K562 (cell line): Measurements from ENCODE around the gene SHISA7. TPM values are rescaled to one million over a fixed set of nuclear protein-coding genes. Genes with fewer than 3 reads are reported as not detected.
A peak's percentile ranks its signal among the peaks of the same experiment; 100 is the strongest.

Source experiments
- AFF4 ChIP-seq: sonication (generic); formaldehyde crosslinking; IDR thresholded peaks from 2 replicates; pipeline ENCODE4 v1.8.0; 2023; ENCODE audit warnings: mild to moderate bottlenecking, missing genetic modification reagents
- CBFB ChIP-seq: sonication (generic); formaldehyde crosslinking; IDR thresholded peaks from 2 replicates; pipeline ENCODE4 v1.4.0; 2020; ENCODE audit warnings: mild to moderate bottlenecking, missing genetic modification reagents
- EHMT2 ChIP-seq: fragments of 450-650 bp; IDR thresholded peaks from 2 replicates; pipeline ENCODE4 v1.6.1; 2018; ENCODE audit warnings: antibody characterized with exemption
- HSF4 ChIP-seq: fragments of 250-450 bp; sonication (Bioruptor Pico); IDR thresholded peaks from 2 replicates; pipeline ENCODE4 v2.1.2; 2022; ENCODE audit warnings: mild to moderate bottlenecking, moderate library complexity, borderline replicate concordance
- L3MBTL2 ChIP-seq: fragments of 450-650 bp; IDR thresholded peaks from 2 replicates; pipeline ENCODE4 v1.6.1; 2016; ENCODE audit warnings: mild to moderate bottlenecking, moderate library complexity
- MAFF ChIP-seq: IDR thresholded peaks from 2 replicates; pipeline ENCODE4 v1.6.1; 2012; ENCODE audit warnings: low read length, improper control_type of control experiment
- MIER1 ChIP-seq: fragments of 450-650 bp; IDR thresholded peaks from 2 replicates; pipeline ENCODE4 v1.6.1; 2016; ENCODE audit warnings: antibody characterized with exemption, mild to moderate bottlenecking, low read depth
- PCBP1 ChIP-seq: fragments of 200-400 bp; formaldehyde crosslinking; IDR thresholded peaks from 2 replicates; pipeline ENCODE4 v1.6.1; 2018; ENCODE audit warnings: mild to moderate bottlenecking, low read depth, low read length; ENCODE audit not compliant: poor library complexity, severe bottlenecking
- POLR2A ChIP-seq: fragments of 450-650 bp; conservative IDR thresholded peaks from 2 replicates; pipeline ENCODE4 v1.6.1; 2016
- RBFOX2 ChIP-seq: fragments of 200-400 bp; formaldehyde crosslinking; IDR thresholded peaks from 2 replicates; pipeline ENCODE4 v1.6.1; 2017; ENCODE audit warnings: low read depth, mild to moderate bottlenecking, low read length, moderate library complexity
- SAFB2 ChIP-seq: fragments of 200-400 bp; formaldehyde crosslinking; IDR thresholded peaks from 2 replicates; pipeline ENCODE4 v1.6.1; 2018; ENCODE audit warnings: borderline replicate concordance, low read length, low read depth, moderate library complexity; ENCODE audit not compliant: severe bottlenecking
- SRF ChIP-seq, 2 experiments: fragments of 250-450, 450-650 bp in 1 of 2; sonication (Bioruptor Pico) in 1 of 2; sonication (generic) in 1 of 2; formaldehyde crosslinking; IDR thresholded peaks; 2 replicates each; pipeline versions ENCODE4 v1.5.0 to v1.5.1; 2020 to 2022; ENCODE audit warnings: mild to moderate bottlenecking in 1 of 2, missing genetic modification reagents in 1 of 2
- TCFL5 ChIP-seq: fragments of 250-450 bp; sonication (Bioruptor Pico); conservative IDR thresholded peaks from 2 replicates; pipeline ENCODE4 v1.6.1; 2021; ENCODE audit warnings: mild to moderate bottlenecking, moderate library complexity, matching md5 sums
- U2AF1 ChIP-seq: fragments of 200-400 bp; formaldehyde crosslinking; optimal IDR thresholded peaks from 2 replicates; pipeline ENCODE3; 2017; ENCODE audit warnings: mild to moderate bottlenecking, low read depth, low read length, moderate library complexity
- ZBED1 ChIP-seq: IDR thresholded peaks from 2 replicates; pipeline ENCODE4 v1.6.1; 2014
- ZBTB33 ChIP-seq: sonication (generic); formaldehyde crosslinking; IDR thresholded peaks from 2 replicates; pipeline ENCODE4 v1.8.1; 2023; ENCODE audit warnings: mild to moderate bottlenecking, missing genetic modification reagents
- ZBTB7A ChIP-seq: IDR thresholded peaks from 2 replicates; pipeline ENCODE4 v1.6.1; 2011; ENCODE audit warnings: low read depth, mild to moderate bottlenecking, low read length, moderate library complexity, borderline replicate concordance; ENCODE audit not compliant: control insufficient read depth
- ZFX ChIP-seq: sonication (generic); formaldehyde crosslinking; IDR thresholded peaks from 2 replicates; pipeline ENCODE4 v1.8.0; 2022; ENCODE audit warnings: mild to moderate bottlenecking, missing genetic modification reagents, moderate library complexity
- ZNF133 ChIP-seq: fragments of 250-450 bp; sonication (Bioruptor Pico); IDR thresholded peaks from 2 replicates; pipeline ENCODE4 v1.4.0; 2020; ENCODE audit warnings: mild to moderate bottlenecking
- ZNF586 ChIP-seq: fragments of 450-650 bp; formaldehyde crosslinking; conservative IDR thresholded peaks from 2 replicates; pipeline ENCODE4 v1.4.0; 2020; ENCODE audit warnings: mild to moderate bottlenecking, moderate library complexity
- ZNF589 ChIP-seq: fragments of 200-800 bp; sonication (Bioruptor generic); IDR thresholded peaks from 2 replicates; pipeline ENCODE4 v1.6.1; 2016; ENCODE audit warnings: low read depth, missing genetic modification characterization, missing compliant biosample characterization
- ZSCAN32 ChIP-seq: fragments of 450-650 bp; formaldehyde crosslinking; IDR thresholded peaks from 2 replicates; pipeline ENCODE4 v1.4.0; 2020; ENCODE audit warnings: mild to moderate bottlenecking, moderate library complexity
- polyA plus RNA-seq, 8 experiments: library from polyadenylated mRNA; depleted of rRNA in 4 of 8; stranded (reverse) in 5 of 8; unstranded in 3 of 8; fragments of >200 nt; fragmentation: Nextera tagmentation in 2 of 8; fragmentation: Illumina TruSeq in 1 of 8; extraction: Ambion mirVana in 2 of 8; extraction: Trizol in 1 of 8; gene quantifications; 2 replicates each; pipeline versions ENCODE4 v1.2.1 to v1.2.3, GENCODE V29; 2011 to 2014; ENCODE audit warnings: inconsistent platforms in 1 of 8, missing spikeins in 1 of 8
- total RNA-seq, 7 experiments: library from RNA; depleted of rRNA in 6 of 7; stranded (reverse); fragments of >200 nt in 6 of 7; fragmentation: Illumina TruSeq in 2 of 7; extraction: Trizol in 2 of 7; gene quantifications; 2 replicates each; pipeline versions ENCODE4 v1.2.1 to v1.2.3, GENCODE V29; 2011 to 2021; ENCODE audit warnings: low replicate concordance in 1 of 7
- TF ChIP-seq, protein P1 (sequence below): fragments of 450-650 bp; conservative IDR thresholded peaks from 2 replicates; pipeline ENCODE4 v1.6.1; 2016; ENCODE audit warnings: missing genetic modification characterization, low read depth, mild to moderate bottlenecking, missing compliant biosample characterization, moderate library complexity

SHISA7 gene
- total and polyA plus RNA-seq, 9 of the 15 experiments (the other 6 are each of a cell fraction or from before 2014, with no cell fraction given), result 0.01 to 0.40 (median 0.07) TPM

GRCh38 chr19:55441692-55442321 lies 1.3 kb downstream of the SHISA7 start (continued):
- TF ChIP-seq ZBTB33 (CRISPR knock-in tag) (no peak), ZBED1 (no peak), CBFB (CRISPR knock-in tag) (no peak), TCFL5 (CRISPR knock-in tag) (no peak), U2AF1 (no peak), MIER1 (no peak), POLR2A (no peak), EHMT2 (no peak), SAFB2 (no peak), ZSCAN32 (CRISPR knock-in tag) (no peak), ZNF133 (CRISPR knock-in tag) (no peak), HSF4 (no peak), RBFOX2 (peak; percentile 44; the same call in 1 of the 2 replicates), PCBP1 (no peak), ZFX (CRISPR knock-in tag) (no peak), L3MBTL2 (peak; percentile 20; the same call in 1 of the 2 replicates), MAFF (no peak), ZNF589 (CRISPR knock-in tag) (no peak), ZBTB7A (peak; percentile 74; the same call in 1 of the 2 replicates), SRF (CRISPR knock-in tag; IDR thresholded peaks at IDR 0.05) (no peak), ZNF586 (CRISPR knock-in tag) (no peak), AFF4 (no peak)
- TF ChIP-seq, protein P1, sequence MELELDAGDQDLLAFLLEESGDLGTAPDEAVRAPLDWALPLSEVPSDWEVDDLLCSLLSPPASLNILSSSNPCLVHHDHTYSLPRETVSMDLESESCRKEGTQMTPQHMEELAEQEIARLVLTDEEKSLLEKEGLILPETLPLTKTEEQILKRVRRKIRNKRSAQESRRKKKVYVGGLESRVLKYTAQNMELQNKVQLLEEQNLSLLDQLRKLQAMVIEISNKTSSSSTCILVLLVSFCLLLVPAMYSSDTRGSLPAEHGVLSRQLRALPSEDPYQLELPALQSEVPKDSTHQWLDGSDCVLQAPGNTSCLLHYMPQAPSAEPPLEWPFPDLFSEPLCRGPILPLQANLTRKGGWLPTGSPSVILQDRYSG (tag), result no peak
